Measurements from ENCODE around the gene NEK3.
"Not testable (repeated sequence)": the region's sequence is repeated elsewhere in the genome, so short reads cannot be mapped to it uniquely, and the experiment has no call there.

NEK3 gene

DNA sequence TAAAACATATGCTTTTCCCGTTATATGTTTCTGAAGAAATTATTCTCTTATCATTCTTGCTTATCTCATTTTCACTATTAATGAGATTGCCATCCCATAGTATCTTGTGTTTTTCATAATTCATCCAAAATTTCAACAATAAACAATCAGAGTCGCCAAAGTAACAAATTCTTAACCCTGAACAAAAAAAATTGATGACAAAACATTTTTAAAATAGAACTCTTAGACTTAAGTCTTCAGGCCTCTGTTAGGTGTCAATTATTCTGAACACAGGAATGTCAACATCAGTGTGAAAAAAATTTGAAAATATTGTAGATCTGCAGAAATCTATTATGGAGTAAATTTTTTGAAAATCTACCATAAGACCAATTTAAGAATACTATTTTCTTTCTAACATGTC lies 67.9 kb downstream of the NEK3 start:
- H3K9ac ChIP-seq (ENCODE audit: low read length in 2 of 2), result no peak overlapping the region
- no peak overlapping the region for H3K4me3 ChIP-seq (ENCODE audit: low read length in 2 of 2)
- no peak overlapping the region for H3K27ac ChIP-seq (ENCODE audit: low read length)
- H3K9me3 ChIP-seq (ENCODE audit: control insufficient read depth in 2 of 2, low read length in 2 of 2), result no peaks in the 10 kb centered on the region
- no peaks in the 10 kb centered on the region for H3K27me3 ChIP-seq (ENCODE audit: control insufficient read depth in 1 of 2, insufficient read depth in 2 of 2, low read length in 2 of 2)
- no peaks in the 10 kb centered on the region for H3K36me3 ChIP-seq (ENCODE audit: control insufficient read depth in 2 of 2, insufficient read depth in 2 of 2, low read length in 2 of 2)
- H3K4me1 ChIP-seq (ENCODE audit: control insufficient read depth, insufficient read depth, low read length), result no peaks in the 10 kb centered on the region

DNA sequence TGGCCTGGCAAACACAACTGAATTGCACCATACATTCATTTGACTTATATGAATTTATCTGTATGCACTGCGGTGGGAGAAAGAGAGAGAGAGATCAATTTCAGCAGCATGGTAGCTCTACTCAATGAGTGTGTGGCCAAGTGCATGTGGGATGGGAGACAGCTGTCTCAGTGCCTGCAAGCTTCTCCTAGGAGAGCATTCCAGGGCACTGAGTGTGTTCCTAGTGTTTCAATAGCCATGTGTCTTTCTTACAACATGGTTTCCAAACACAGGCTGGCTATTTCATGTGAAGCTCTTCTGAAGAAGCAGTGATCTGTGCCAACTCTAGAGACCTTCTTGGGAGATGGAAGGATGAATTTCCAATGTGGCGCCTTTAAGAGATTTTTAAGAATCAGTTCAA lies 74.0 kb downstream of the NEK3 start:
- Histone ChIP-seq H3K4me1 (ENCODE audit: control insufficient read depth, insufficient read depth, low read length) (no peaks in the 10 kb centered on the region), H3K9ac (ENCODE audit: low read length in 2 of 2) (no peak overlapping the region), H3K27me3 (ENCODE audit: control insufficient read depth in 1 of 2, insufficient read depth in 2 of 2, low read length in 2 of 2) (no peaks in the 10 kb centered on the region), H3K27ac (ENCODE audit: low read length) (no peak overlapping the region), H3K9me3 (ENCODE audit: control insufficient read depth in 2 of 2, low read length in 2 of 2) (no peaks in the 10 kb centered on the region), H3K36me3 (ENCODE audit: control insufficient read depth in 2 of 2, insufficient read depth in 2 of 2, low read length in 2 of 2) (no peaks in the 10 kb centered on the region), H3K4me3 (ENCODE audit: low read length in 2 of 2) (no peak overlapping the region)

DNA sequence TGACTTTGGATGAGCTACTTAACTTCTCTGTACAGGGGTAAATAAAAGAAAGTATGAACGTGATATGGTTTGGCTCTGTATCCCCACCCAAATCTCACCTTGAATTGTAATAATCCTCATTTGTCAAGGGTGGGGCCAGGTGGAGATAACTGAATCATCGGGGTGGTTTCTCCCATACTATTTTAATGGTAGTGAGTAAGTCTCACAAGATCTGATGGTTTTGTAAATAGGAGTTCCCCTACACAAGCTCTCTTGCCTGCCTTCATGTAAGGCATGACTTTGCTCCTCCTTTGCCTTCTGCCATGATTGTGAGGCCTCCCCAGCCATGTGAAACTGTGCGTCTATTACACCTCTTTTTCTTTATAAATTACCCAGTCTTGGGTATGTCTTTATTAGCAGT lies 74.4 kb downstream of the NEK3 start:
- not testable (repeated sequence) for H3K9ac ChIP-seq (ENCODE audit: low read length in 2 of 2); H3K27ac ChIP-seq (ENCODE audit: low read length); H3K4me3 ChIP-seq (ENCODE audit: low read length in 2 of 2); H3K36me3 ChIP-seq (ENCODE audit: control insufficient read depth in 2 of 2, insufficient read depth in 2 of 2, low read length in 2 of 2); H3K4me1 ChIP-seq (ENCODE audit: control insufficient read depth, insufficient read depth, low read length); H3K27me3 ChIP-seq (ENCODE audit: control insufficient read depth in 1 of 2, insufficient read depth in 2 of 2, low read length in 2 of 2); H3K9me3 ChIP-seq (ENCODE audit: control insufficient read depth in 2 of 2, low read length in 2 of 2)
